Liver (tissue), 9 donors: ENCODE measurements around the gene GALNT9. TPM values are rescaled to one million over a fixed set of nuclear protein-coding genes. Genes with fewer than 3 reads are reported as not detected.

Experiments used
- DNase-seq: peaks from one replicate; pipeline ENCODE4 v3.0.0-alpha.2; 2017; ENCODE audit warnings: low spot score
- H3K27ac ChIP-seq, 2 donors: one replicate each; pipeline ENCODE4 v1.7.0; 2013; ENCODE audit warnings: inconsistent platforms in 2 of 2, low read length in 2 of 2, control low read depth in 1 of 2, low read depth in 1 of 2, mild to moderate bottlenecking in 1 of 2
- H3K27me3 ChIP-seq, 4 donors: one replicate each; pipeline versions ENCODE4 v1.6.1 to v1.7.0; 2013; ENCODE audit warnings: low read length in 3 of 4, inconsistent platforms in 1 of 4, mild to moderate bottlenecking in 1 of 4, moderate library complexity in 1 of 4; ENCODE audit not compliant: control insufficient read depth in 4 of 4, insufficient read depth in 4 of 4
- H3K36me3 ChIP-seq, 4 donors: one replicate each; pipeline versions ENCODE4 v1.6.1 to v1.7.0; 2013; ENCODE audit warnings: low read length in 3 of 4, mild to moderate bottlenecking in 3 of 4, low read depth in 1 of 4, moderate library complexity in 1 of 4; ENCODE audit not compliant: control insufficient read depth in 4 of 4, insufficient read depth in 3 of 4
- H3K4me1 ChIP-seq, 4 donors: one replicate each; pipeline versions ENCODE4 v1.6.1 to v1.7.0; 2013; ENCODE audit warnings: low read length in 3 of 4, mild to moderate bottlenecking in 3 of 4, moderate library complexity in 1 of 4; ENCODE audit not compliant: control insufficient read depth in 4 of 4, insufficient read depth in 4 of 4
- H3K4me3 ChIP-seq, 3 donors: one replicate each; pipeline versions ENCODE4 v1.6.1 to v1.7.0; 2013; ENCODE audit warnings: low read length in 3 of 3, control low read depth in 1 of 3, low read depth in 1 of 3, mild to moderate bottlenecking in 1 of 3
- H3K9ac ChIP-seq, 2 donors: one replicate each; pipeline ENCODE4 v1.7.0; 2013; ENCODE audit warnings: low read length in 2 of 2, mild to moderate bottlenecking in 2 of 2, moderate library complexity in 2 of 2, control low read depth in 1 of 2, low read depth in 1 of 2
- H3K9me3 ChIP-seq, 4 donors: one replicate each; pipeline versions ENCODE4 v1.6.1 to v1.7.0; 2013; ENCODE audit warnings: low read length in 3 of 4; ENCODE audit not compliant: control insufficient read depth in 4 of 4
- EGR1 ChIP-seq, 2 donors: IDR thresholded peaks; 2 replicates each; pipeline ENCODE4 v1.6.1; 2016 to 2018; ENCODE audit warnings: antibody characterized with exemption in 2 of 2, low read depth in 2 of 2
- FOXA1 ChIP-seq: IDR thresholded peaks from 2 replicates; pipeline ENCODE4 v1.6.1; 2016; ENCODE audit warnings: antibody characterized with exemption
- FOXA2 ChIP-seq: IDR thresholded peaks from 2 replicates; pipeline ENCODE4 v1.6.1; 2016; ENCODE audit warnings: antibody characterized with exemption
- GABPA ChIP-seq, 2 donors: IDR thresholded peaks in 1 of 2; conservative IDR thresholded peaks in 1 of 2; 2 replicates each; pipeline ENCODE4 v1.6.1; 2016; ENCODE audit warnings: antibody characterized with exemption in 2 of 2, mild to moderate bottlenecking in 1 of 2, moderate library complexity in 1 of 2
- HNF4A ChIP-seq, 2 donors: conservative IDR thresholded peaks; 2 replicates each; pipeline ENCODE4 v1.6.1; 2016; ENCODE audit warnings: antibody characterized with exemption in 2 of 2, mild to moderate bottlenecking in 2 of 2
- HNF4G ChIP-seq: IDR thresholded peaks from 2 replicates; pipeline ENCODE4 v1.6.1; 2016; ENCODE audit warnings: antibody characterized with exemption
- JUND ChIP-seq, 2 donors: IDR thresholded peaks; 2 replicates each; pipeline ENCODE4 v1.6.1; 2016; ENCODE audit warnings: antibody characterized with exemption in 2 of 2
- NR2F2 ChIP-seq: IDR thresholded peaks from 2 replicates; pipeline ENCODE4 v1.6.1; 2016; ENCODE audit warnings: antibody characterized with exemption
- RAD21 ChIP-seq, 2 donors: IDR thresholded peaks; 2 replicates each; pipeline ENCODE4 v1.6.1; 2016; ENCODE audit warnings: antibody characterized with exemption in 2 of 2, mild to moderate bottlenecking in 2 of 2
- RXRA ChIP-seq, 2 donors: IDR thresholded peaks; 2 replicates each; pipeline ENCODE4 v1.6.1; 2017 to 2018; ENCODE audit warnings: antibody characterized with exemption in 2 of 2, mild to moderate bottlenecking in 1 of 2
- SP1 ChIP-seq: IDR thresholded peaks from 2 replicates; pipeline ENCODE4 v1.6.1; 2018; ENCODE audit warnings: antibody characterized with exemption, mild to moderate bottlenecking
- ZBTB33 ChIP-seq: IDR thresholded peaks from 2 replicates; pipeline ENCODE4 v1.6.1; 2016; ENCODE audit warnings: antibody characterized with exemption
- WGBS: extraction: QIAGEN DNeasy Blood & Tissue Kit; methylation state at CpG from one replicate; pipeline ENCODE4 v1.1.7; 2013; 5-methylcytosine and 5-hydroxymethylcytosine counted together
- polyA plus RNA-seq, 2 donors: library from polyadenylated mRNA; stranded (reverse) in 1 of 2; unstranded in 1 of 2; fragments of 200-250 nt in 1 of 2; fragments of >200 nt in 1 of 2; fragmentation: Nextera tagmentation in 1 of 2; extraction: Ambion mirVana in 1 of 2; gene quantifications; one replicate each; pipeline versions ENCODE4 v1.2.1 to v1.2.3, GENCODE V29; 2013 to 2015
- total RNA-seq, 2 donors: library from RNA; depleted of rRNA; stranded (reverse); fragments of >200 nt; gene quantifications; one replicate each; pipeline ENCODE4 v1.2.3, GENCODE V29; 2014
- TF ChIP-seq, protein P1 (sequence below): fragments of 150-350 bp; IDR thresholded peaks from 2 replicates; pipeline ENCODE4 v1.5.1; 2017; ENCODE audit warnings: improper control_type of control experiment, low read depth, low read length; ENCODE audit not compliant: missing input control
- TF ChIP-seq, protein P2 (sequence below): IDR thresholded peaks from 2 replicates; pipeline ENCODE4 v1.6.1; 2016; ENCODE audit warnings: antibody characterized with exemption
- TF ChIP-seq, protein P3 (sequence below): IDR thresholded peaks from 2 replicates; pipeline ENCODE4 v1.6.1; 2016; ENCODE audit warnings: antibody characterized with exemption
- TF ChIP-seq, protein P4 (sequence below): IDR thresholded peaks from 2 replicates; pipeline ENCODE4 v1.6.1; 2016; ENCODE audit warnings: antibody characterized with exemption, mild to moderate bottlenecking
- donor health status: healthy.
- donor health status: healthy.
- donor health status: healthy.
- donor health status: healthy.
- donor health status: healthy.

GALNT9 gene
- total and polyA plus RNA-seq, 4 donors = 0.05 to 0.25 (median 0.09) TPM; not detected in 1

DNA sequence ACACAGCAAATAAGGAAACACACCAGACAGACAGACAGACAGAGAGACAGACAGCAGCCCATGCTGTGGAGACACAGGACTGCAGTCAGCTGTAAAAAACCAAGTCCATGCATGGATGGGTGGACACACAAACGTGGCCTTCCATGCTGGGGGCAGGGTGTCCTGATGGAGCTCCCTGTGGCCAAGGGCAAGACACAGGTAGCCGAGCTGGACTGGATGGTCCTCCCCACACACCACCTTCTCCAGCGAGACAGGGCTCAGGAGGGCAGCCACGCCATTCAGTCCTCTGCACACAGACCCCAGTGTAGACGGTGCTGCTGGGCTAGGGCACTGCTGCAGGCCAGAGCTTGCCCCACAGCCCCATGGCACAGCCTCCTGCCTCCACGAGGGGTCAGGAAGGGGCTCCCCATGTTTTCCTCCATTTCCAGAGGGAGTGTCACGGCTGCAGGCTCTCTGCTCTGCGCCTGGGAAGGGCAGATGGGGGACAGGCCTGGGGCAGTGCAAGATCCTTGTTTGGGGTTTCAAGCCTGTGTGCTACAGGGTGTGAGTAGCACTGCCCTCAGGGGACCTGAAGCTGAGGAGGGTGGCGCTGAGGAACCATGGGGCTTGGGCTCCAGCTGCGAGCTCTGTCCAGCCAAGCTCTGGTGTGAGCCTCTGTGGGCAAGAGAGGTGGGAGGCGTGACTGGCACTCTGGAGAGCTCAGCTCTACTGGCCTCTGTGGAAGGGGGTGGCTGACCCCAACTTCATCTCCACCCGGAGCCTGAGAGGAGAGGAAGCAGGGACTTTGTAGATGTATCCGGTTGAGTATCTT lies 67.9 kb downstream of the GALNT9 start (continued):
- TF ChIP-seq HNF4A (conservative IDR thresholded peaks at IDR 0.05) = no peak
- TF ChIP-seq RXRA (IDR thresholded peaks at IDR 0.05) = no peak
- TF ChIP-seq NR2F2 = no peak
- no peak for TF ChIP-seq HNF4G
- TF ChIP-seq JUND (IDR thresholded peaks at IDR 0.05) = no peak
- TF ChIP-seq SP1 = no peak
- TF ChIP-seq EGR1 (IDR thresholded peaks at IDR 0.05; ENCODE audit: low read depth in 2 of 2) = no peak
- TF ChIP-seq, protein P1, sequence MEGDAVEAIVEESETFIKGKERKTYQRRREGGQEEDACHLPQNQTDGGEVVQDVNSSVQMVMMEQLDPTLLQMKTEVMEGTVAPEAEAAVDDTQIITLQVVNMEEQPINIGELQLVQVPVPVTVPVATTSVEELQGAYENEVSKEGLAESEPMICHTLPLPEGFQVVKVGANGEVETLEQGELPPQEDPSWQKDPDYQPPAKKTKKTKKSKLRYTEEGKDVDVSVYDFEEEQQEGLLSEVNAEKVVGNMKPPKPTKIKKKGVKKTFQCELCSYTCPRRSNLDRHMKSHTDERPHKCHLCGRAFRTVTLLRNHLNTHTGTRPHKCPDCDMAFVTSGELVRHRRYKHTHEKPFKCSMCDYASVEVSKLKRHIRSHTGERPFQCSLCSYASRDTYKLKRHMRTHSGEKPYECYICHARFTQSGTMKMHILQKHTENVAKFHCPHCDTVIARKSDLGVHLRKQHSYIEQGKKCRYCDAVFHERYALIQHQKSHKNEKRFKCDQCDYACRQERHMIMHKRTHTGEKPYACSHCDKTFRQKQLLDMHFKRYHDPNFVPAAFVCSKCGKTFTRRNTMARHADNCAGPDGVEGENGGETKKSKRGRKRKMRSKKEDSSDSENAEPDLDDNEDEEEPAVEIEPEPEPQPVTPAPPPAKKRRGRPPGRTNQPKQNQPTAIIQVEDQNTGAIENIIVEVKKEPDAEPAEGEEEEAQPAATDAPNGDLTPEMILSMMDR = no peak
- TF ChIP-seq ZBTB33 = no peak

DNA sequence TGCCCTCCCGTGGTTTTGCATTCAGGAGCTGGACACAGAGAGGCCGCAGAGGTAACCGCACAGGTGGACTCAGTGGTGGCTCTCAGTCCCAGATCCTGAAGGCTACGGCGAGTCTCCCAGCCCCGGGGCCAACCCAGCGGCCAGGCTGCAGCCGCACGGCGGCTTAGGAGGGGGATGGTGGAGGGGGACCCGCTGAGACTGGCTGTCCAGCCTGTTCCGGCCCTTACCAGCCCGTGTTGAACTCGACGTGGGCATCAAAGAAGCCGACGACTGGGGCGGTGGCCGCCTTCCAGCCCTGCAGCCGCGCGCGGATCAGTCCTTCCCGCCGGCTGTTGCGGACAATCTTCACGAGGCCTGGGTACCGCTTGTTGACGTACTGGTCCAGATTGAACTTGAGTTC lies 68.7 kb downstream of the GALNT9 start:
- Histone ChIP-seq H3K4me1 (no peaks in the 10 kb centered on the region), H3K27me3 (no peaks in the 10 kb centered on the region), H3K9me3 (no peaks in the 10 kb centered on the region), H3K36me3 (no peaks in the 10 kb centered on the region), H3K9ac (no peak overlapping the region), H3K27ac (no peak overlapping the region), H3K4me3 (no peak overlapping the region)
- TF ChIP-seq HNF4G = no peak
- TF ChIP-seq RAD21 (IDR thresholded peaks at IDR 0.05) = no peak
- TF ChIP-seq SP1 = no peak
- no peak for TF ChIP-seq FOXA2
- WGBS = 87% methylated on average over 29 of the region's 29 CpGs
- DNase-seq = no peak

GRCh38 chr12:132259872-132260695 lies 69.3 kb downstream of the GALNT9 start:
- H3K27me3 ChIP-seq = no peaks in the 10 kb centered on the region
- no peak overlapping the region for H3K27ac ChIP-seq
- DNase-seq = no peak
- no peaks in the 10 kb centered on the region for H3K4me1 ChIP-seq
- no peaks in the 10 kb centered on the region for H3K36me3 ChIP-seq
- 64% methylated on average over 25 of the region's 25 CpGs for WGBS
- no peak overlapping the region for H3K4me3 ChIP-seq
- no peak overlapping the region for H3K9ac ChIP-seq
- no peaks in the 10 kb centered on the region for H3K9me3 ChIP-seq
- TF ChIP-seq, protein P2, sequence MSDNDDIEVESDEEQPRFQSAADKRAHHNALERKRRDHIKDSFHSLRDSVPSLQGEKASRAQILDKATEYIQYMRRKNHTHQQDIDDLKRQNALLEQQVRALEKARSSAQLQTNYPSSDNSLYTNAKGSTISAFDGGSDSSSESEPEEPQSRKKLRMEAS = no peak
- no peak for TF ChIP-seq RXRA (IDR thresholded peaks at IDR 0.05)
- TF ChIP-seq FOXA1 = no peak
- no peak for TF ChIP-seq NR2F2
- TF ChIP-seq JUND (IDR thresholded peaks at IDR 0.05) = no peak
- no peak for TF ChIP-seq FOXA2
- no peak for TF ChIP-seq GABPA (IDR thresholded peaks at IDR 0.05 in 1 of 2, conservative IDR thresholded peaks at IDR 0.05 in 1 of 2)
- TF ChIP-seq RAD21 (IDR thresholded peaks at IDR 0.05) = no peak
- no peak for TF ChIP-seq SP1
- TF ChIP-seq ZBTB33 = no peak
- TF ChIP-seq, protein P3, sequence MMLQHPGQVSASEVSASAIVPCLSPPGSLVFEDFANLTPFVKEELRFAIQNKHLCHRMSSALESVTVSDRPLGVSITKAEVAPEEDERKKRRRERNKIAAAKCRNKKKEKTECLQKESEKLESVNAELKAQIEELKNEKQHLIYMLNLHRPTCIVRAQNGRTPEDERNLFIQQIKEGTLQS = no peak
- TF ChIP-seq, protein P4, sequence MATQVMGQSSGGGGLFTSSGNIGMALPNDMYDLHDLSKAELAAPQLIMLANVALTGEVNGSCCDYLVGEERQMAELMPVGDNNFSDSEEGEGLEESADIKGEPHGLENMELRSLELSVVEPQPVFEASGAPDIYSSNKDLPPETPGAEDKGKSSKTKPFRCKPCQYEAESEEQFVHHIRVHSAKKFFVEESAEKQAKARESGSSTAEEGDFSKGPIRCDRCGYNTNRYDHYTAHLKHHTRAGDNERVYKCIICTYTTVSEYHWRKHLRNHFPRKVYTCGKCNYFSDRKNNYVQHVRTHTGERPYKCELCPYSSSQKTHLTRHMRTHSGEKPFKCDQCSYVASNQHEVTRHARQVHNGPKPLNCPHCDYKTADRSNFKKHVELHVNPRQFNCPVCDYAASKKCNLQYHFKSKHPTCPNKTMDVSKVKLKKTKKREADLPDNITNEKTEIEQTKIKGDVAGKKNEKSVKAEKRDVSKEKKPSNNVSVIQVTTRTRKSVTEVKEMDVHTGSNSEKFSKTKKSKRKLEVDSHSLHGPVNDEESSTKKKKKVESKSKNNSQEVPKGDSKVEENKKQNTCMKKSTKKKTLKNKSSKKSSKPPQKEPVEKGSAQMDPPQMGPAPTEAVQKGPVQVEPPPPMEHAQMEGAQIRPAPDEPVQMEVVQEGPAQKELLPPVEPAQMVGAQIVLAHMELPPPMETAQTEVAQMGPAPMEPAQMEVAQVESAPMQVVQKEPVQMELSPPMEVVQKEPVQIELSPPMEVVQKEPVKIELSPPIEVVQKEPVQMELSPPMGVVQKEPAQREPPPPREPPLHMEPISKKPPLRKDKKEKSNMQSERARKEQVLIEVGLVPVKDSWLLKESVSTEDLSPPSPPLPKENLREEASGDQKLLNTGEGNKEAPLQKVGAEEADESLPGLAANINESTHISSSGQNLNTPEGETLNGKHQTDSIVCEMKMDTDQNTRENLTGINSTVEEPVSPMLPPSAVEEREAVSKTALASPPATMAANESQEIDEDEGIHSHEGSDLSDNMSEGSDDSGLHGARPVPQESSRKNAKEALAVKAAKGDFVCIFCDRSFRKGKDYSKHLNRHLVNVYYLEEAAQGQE = no peak
